ENCODE results near the gene GRHL1. TPM values are rescaled to one million over a fixed set of nuclear protein-coding genes. Genes with fewer than 3 reads are reported as not detected.
A peak's percentile ranks its signal among the peaks of the same experiment; 100 is the strongest.

The GRHL1 gene
- total RNA-seq, 1 donor from 2014 or later = 126 TPM

DNA sequence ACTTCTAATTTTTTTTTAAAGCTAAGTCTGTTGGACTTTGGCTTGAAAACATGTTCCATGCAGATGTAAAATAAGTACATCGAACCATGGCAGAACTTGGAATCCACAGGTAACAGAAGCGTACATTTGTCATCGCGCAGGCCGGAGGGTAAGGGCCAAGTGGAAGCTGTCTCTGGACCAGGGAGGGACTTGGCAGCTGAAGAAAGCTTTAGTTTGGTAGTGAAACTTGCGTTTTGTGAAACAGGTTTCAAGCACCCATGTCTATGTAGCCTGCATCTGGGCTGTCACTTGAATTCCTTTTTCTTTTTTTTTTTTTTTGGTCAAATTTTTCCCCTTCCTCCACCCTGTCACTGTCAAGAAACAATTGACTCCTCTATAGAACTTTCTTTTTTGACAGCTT, 20.4 kb downstream of the GRHL1 start:
- intact Hi-C loops (cut with DNase I) = no loop called here

DNA sequence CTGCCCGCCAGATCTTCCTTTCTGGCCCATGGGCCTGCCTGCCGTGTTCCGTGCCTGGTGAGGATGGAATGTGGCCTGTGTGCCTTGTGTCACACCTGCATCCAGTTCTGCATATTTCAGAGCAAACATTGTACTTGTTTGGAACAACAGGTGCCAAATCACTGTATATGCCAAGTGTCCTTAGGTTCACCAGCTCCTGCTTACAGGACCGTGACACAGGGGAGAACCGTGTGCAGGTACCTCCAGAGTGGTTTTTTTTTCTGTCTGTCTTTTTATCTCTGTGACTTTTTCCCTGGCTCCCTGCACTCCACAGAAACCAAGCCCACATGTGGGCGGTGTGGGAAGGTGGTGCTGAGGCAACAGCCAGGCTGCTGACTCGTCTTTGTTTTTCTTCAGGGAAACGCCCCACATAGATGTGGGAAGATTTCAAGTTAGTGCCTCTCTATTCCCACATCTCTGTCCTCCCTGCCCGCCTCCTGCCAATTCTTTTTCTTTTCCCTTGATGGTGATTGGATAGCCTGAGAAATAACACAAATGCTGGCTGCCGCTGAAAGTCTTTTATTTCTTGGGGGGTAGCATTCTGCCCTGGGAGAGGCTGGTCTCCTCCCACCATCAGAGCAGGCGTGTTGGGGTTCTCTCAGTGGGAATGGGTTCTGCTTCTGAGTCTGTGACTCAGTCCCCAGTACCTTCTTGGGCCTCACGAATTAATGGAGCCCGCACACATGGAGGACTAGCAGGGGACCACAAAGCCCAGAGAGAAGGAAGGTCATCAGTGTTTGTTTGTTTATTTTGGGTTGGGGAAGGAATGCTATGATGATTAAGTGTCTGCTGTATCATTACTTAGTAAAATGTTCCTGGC, 21.4 kb downstream of the GRHL1 start:
- no peak for TF ChIP-seq POLR2AphosphoS5 (IDR thresholded peaks at IDR 0.05; ENCODE audit: insufficient read depth in 1 of 2, low read depth in 1 of 2)
- TF ChIP-seq POLR2A (IDR thresholded peaks at IDR 0.05) = no peak
- TF ChIP-seq CTCF (IDR thresholded peaks at IDR 0.05) = no peak
- intact Hi-C loops (cut with DNase I) = no loop called here
- DNase-seq (ENCODE audit: extremely low spot score in 2 of 2) = no peak
- Histone ChIP-seq H3K9me3 (no peaks in the 10 kb centered on the region), H3K27me3 (no peaks in the 10 kb centered on the region), H3K27ac (peak overlapping the region; percentile 65), H3K4me1 (peaks cover 34% of the 10 kb centered on the region), H3K36me3 (no peaks in the 10 kb centered on the region), H3K4me3 (no peak overlapping the region)

More for the DNA sequence above, 20.4 kb downstream of the GRHL1 start:
- H3K27ac ChIP-seq = peak overlapping the region; percentile 65
- TF ChIP-seq POLR2A (IDR thresholded peaks at IDR 0.05) = no peak
- no peak for TF ChIP-seq CTCF (IDR thresholded peaks at IDR 0.05)
- no peak for TF ChIP-seq POLR2AphosphoS5 (IDR thresholded peaks at IDR 0.05; ENCODE audit: insufficient read depth in 1 of 2, low read depth in 1 of 2)
- no peaks in the 10 kb centered on the region for H3K9me3 ChIP-seq
- H3K36me3 ChIP-seq = no peaks in the 10 kb centered on the region
- peaks cover 34% of the 10 kb centered on the region for H3K4me1 ChIP-seq
- H3K4me3 ChIP-seq = no peak overlapping the region
- H3K27me3 ChIP-seq = no peaks in the 10 kb centered on the region
- DNase-seq (ENCODE audit: extremely low spot score in 2 of 2) = no peak

DNA sequence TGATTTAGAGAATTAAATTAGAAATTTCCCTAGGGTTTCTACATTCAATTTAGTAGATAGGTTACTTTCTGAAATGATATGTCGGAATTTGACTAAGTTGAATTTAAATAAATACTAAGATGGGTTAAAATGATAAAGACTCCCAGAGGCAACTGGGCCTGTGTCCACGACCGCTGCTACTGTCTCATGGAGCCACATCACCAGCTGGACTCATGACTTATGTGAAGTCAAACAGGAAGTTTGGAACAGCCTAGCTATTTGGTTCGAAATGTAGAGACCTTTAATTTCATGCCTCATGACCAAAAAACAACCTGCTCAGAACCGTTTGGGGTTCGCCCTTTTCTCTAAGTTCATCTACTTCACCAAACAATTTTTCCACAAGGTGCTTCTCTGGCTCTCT, 22.2 kb downstream of the GRHL1 start:
- Histone ChIP-seq H3K27ac (no peak overlapping the region), H3K27me3 (no peaks in the 10 kb centered on the region), H3K9me3 (no peaks in the 10 kb centered on the region), H3K4me1 (peaks cover 34% of the 10 kb centered on the region), H3K4me3 (no peak overlapping the region), H3K36me3 (no peaks in the 10 kb centered on the region)
- DNase-seq (ENCODE audit: extremely low spot score in 2 of 2) = no peak
- intact Hi-C loops (cut with DNase I) = no loop called here
- no peak for TF ChIP-seq POLR2A (IDR thresholded peaks at IDR 0.05)
- TF ChIP-seq POLR2AphosphoS5 (IDR thresholded peaks at IDR 0.05; ENCODE audit: insufficient read depth in 1 of 2, low read depth in 1 of 2) = no peak
- no peak for TF ChIP-seq CTCF (IDR thresholded peaks at IDR 0.05)

GRCh38 chr2:9974343-9974742, 22.9 kb downstream of the GRHL1 start:
- H3K27ac ChIP-seq = no peak overlapping the region
- H3K9me3 ChIP-seq = no peaks in the 10 kb centered on the region
- no peak overlapping the region for H3K4me3 ChIP-seq
- DNase-seq (ENCODE audit: extremely low spot score in 2 of 2) = no peak
- intact Hi-C loops (cut with DNase I) = no loop called here
- H3K4me1 ChIP-seq = peaks cover 34% of the 10 kb centered on the region
- no peaks in the 10 kb centered on the region for H3K36me3 ChIP-seq
- TF ChIP-seq POLR2A (IDR thresholded peaks at IDR 0.05) (no peak), POLR2AphosphoS5 (IDR thresholded peaks at IDR 0.05; ENCODE audit: insufficient read depth in 1 of 2, low read depth in 1 of 2) (no peak), CTCF (IDR thresholded peaks at IDR 0.05) (no peak)
- H3K27me3 ChIP-seq = no peaks in the 10 kb centered on the region

DNA sequence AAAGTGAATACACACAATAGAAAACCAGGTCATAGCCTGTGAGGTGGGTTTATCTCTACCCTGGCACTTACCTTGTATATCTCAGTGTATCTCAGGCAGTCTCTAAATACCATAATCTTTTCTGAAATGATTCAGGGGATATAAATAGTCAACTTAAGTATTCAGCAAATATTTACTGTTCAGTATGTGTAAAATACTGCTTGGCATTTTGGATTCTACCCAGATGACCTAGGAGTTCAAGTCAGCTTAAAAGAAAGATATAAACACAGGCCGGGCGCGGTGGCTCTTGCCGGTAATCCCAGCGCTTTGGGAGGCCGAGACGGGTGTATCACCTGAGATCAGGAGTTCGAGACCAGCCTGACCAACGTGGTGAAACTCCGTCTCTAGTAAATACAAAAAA, 23.8 kb downstream of the GRHL1 start:
- Histone ChIP-seq H3K4me1 (peaks cover 30% of the 10 kb centered on the region), H3K4me3 (no peak overlapping the region), H3K27me3 (no peaks in the 10 kb centered on the region), H3K9me3 (no peaks in the 10 kb centered on the region), H3K27ac (no peak overlapping the region), H3K36me3 (no peaks in the 10 kb centered on the region)
- intact Hi-C loops (cut with DNase I) = no loop called here
- DNase-seq (ENCODE audit: extremely low spot score in 2 of 2) = no peak
- TF ChIP-seq POLR2AphosphoS5 (IDR thresholded peaks at IDR 0.05; ENCODE audit: insufficient read depth in 1 of 2, low read depth in 1 of 2) = no peak
- TF ChIP-seq POLR2A (IDR thresholded peaks at IDR 0.05) = no peak

Data from vagina (tissue), 2 donors.